Heart left ventricle (tissue), 16 donors: Measurements from ENCODE around the gene EYA4. TPM values are rescaled to one million over a fixed set of nuclear protein-coding genes. Genes with fewer than 3 reads are reported as not detected.
A peak's percentile ranks its signal among the peaks of the same experiment; 100 is the strongest.

Experiments
- ATAC-seq, 4 donors: fragments of 200-7000 bp; cut with Tn5 transposase; one replicate each; pipeline ENCODE4 v1.9.1; 2020 to 2022; ENCODE audit warnings: moderate library complexity in 4 of 4, mild to moderate bottlenecking in 3 of 4, moderate number of reproducible peaks in 1 of 4
- DNase-seq, 5 donors: peaks; one replicate each; pipeline ENCODE4 v3.0.0-alpha.2; 2020
- H3K27ac ChIP-seq, 12 donors: fragments of 200-600 bp; sonication (generic) in 4 of 12; one replicate each; pipeline versions ENCODE4 v1.5.0 to v1.8.0; 2016 to 2022; ENCODE audit warnings: mild to moderate bottlenecking in 2 of 12
- H3K27me3 ChIP-seq, 9 donors: fragments of 200-600 bp; sonication (generic) in 2 of 9; one replicate each; pipeline versions ENCODE4 v1.5.1 to v1.8.0; 2016 to 2022; ENCODE audit warnings: mild to moderate bottlenecking in 3 of 9
- H3K36me3 ChIP-seq, 9 donors: fragments of 200-600 bp; sonication (generic) in 2 of 9; one replicate each; pipeline versions ENCODE4 v1.5.0 to v1.8.0; 2018 to 2022; ENCODE audit warnings: mild to moderate bottlenecking in 2 of 9
- H3K4me1 ChIP-seq, 12 donors: fragments of 200-600 bp; sonication (generic) in 4 of 12; one replicate each; pipeline versions ENCODE4 v1.5.0 to v1.8.0; 2016 to 2022; ENCODE audit warnings: mild to moderate bottlenecking in 3 of 12
- H3K4me3 ChIP-seq, 12 donors: fragments of 200-600 bp; sonication (generic) in 4 of 12; one replicate each; pipeline versions ENCODE4 v1.5.0 to v1.8.0; 2017 to 2022; ENCODE audit warnings: mild to moderate bottlenecking in 9 of 12, moderate library complexity in 4 of 12
- H3K9me3 ChIP-seq, 12 donors: fragments of 200-600 bp; sonication (generic) in 4 of 12; one replicate each; pipeline versions ENCODE4 v1.5.0 to v1.8.0; 2016 to 2022; ENCODE audit warnings: mild to moderate bottlenecking in 1 of 12
- POLR2A ChIP-seq, 2 donors: fragments of 450-650 bp; IDR thresholded peaks; one replicate each; pipeline ENCODE4 v1.6.1; 2017; ENCODE audit warnings: antibody characterized with exemption in 2 of 2, mild to moderate bottlenecking in 2 of 2, moderate library complexity in 2 of 2
- WGBS, 4 donors: extraction: QIAGEN DNeasy Blood & Tissue Kit in 2 of 4; methylation state at CpG; one replicate each; pipeline versions ENCODE4 v1.1.5 to v1.1.7; 2013 to 2018; 5-methylcytosine and 5-hydroxymethylcytosine counted together
- intact Hi-C, 10 donors: fragments of 100-400 bp; cut with DNase I; formaldehyde crosslinking; loops; one replicate each; pipeline versions ENCODE4 v1.11.1 to v1.14.2; 2022
- polyA plus RNA-seq, 2 donors: library from polyadenylated mRNA; stranded (reverse); fragments of 200-250 nt; gene quantifications; one replicate each; pipeline ENCODE4 v1.2.3, GENCODE V29; 2013
- total RNA-seq, 9 donors: library from RNA; depleted of rRNA in 2 of 9; stranded (reverse); fragments of >200 nt in 2 of 9; fragmentation: NEBNext Ultra II Directional in 3 of 9; extraction: Animal tissue kit (Norgen Biotek cat#: 25700) in 3 of 9; gene quantifications; one replicate each; pipeline versions ENCODE4 v1.1.0 to v1.2.4, GENCODE V29; 2016 to 2023
- TF ChIP-seq, protein P1 (sequence below), 12 donors: fragments of 200-600 bp; sonication (generic) in 4 of 12; IDR thresholded peaks; one replicate each; pipeline versions ENCODE4 v1.5.0 to v1.8.0; 2018 to 2022; ENCODE audit warnings: antibody characterized with exemption in 12 of 12, mild to moderate bottlenecking in 5 of 12
- donor health status: ischemic (EF 13 %, LVEDD 7.1; RV severe dilation, severe dysfunction).
- donor health status: healthy with polysubstance abuse.
- donor health status: DM: no; HTN: yes; CAD: no.
- donor health status: DM: no; HTN: no; CAD: no.
- donor health status: ischemic (EF 25% LVEDD 6.9; RV normal size, moderate dysfunction).
- donor health status: ischemic (EF 25% LVEDD 5.7; RV mildly dilated, moderate dysfunction).
- donor health status: healthy.
- donor health status: DM: yes; HTN: yes; CAD: no.
- donor health status: ischemic (EF 35%, LVEDD 5.7; RV mildly dilated, moderate dysfunction).
- donor health status: nonischemic (EF 11% LVEDD 7.7; RV severe dilation, severe dysfunction).
- donor health status: DM: yes; HTN: yes; CAD: no.
- donor health status: PGD.
- donor health status: ischemic (EF 29% LVEDD 5.4; RV normal size, mild dysfunction).
- donor health status: nonischemic (EF 23%, LVEDD 6.1; RV moderate dilation, normal function).

Gene EYA4
- total and polyA plus RNA-seq, 11 donors = 3.6 to 29.6 (median 21.7) TPM

GRCh38 chr6:133555685-133556084, 314.5 kb downstream of the EYA4 start:
- Histone ChIP-seq H3K27ac (no peak overlapping the region), H3K27me3 (no peaks in the 10 kb centered on the region), H3K9me3 (peaks cover 0 to 22% (median 5%) of the 10 kb centered on the region in 12 donors), H3K4me3 (no peak overlapping the region), H3K36me3 (no peaks in the 10 kb centered on the region), H3K4me1 (peaks cover 0 to 16% (median 4%) of the 10 kb centered on the region in 12 donors)
- TF ChIP-seq POLR2A (IDR thresholded peaks at IDR 0.05) = no peak
- TF ChIP-seq, protein P1, sequence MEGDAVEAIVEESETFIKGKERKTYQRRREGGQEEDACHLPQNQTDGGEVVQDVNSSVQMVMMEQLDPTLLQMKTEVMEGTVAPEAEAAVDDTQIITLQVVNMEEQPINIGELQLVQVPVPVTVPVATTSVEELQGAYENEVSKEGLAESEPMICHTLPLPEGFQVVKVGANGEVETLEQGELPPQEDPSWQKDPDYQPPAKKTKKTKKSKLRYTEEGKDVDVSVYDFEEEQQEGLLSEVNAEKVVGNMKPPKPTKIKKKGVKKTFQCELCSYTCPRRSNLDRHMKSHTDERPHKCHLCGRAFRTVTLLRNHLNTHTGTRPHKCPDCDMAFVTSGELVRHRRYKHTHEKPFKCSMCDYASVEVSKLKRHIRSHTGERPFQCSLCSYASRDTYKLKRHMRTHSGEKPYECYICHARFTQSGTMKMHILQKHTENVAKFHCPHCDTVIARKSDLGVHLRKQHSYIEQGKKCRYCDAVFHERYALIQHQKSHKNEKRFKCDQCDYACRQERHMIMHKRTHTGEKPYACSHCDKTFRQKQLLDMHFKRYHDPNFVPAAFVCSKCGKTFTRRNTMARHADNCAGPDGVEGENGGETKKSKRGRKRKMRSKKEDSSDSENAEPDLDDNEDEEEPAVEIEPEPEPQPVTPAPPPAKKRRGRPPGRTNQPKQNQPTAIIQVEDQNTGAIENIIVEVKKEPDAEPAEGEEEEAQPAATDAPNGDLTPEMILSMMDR (IDR thresholded peaks at IDR 0.05) = no peak
- DNase-seq (no peak), ATAC-seq (no peak)
- intact Hi-C loops = loop anchor here in 7 of 10 donors (5.0 to 10.0 kb wide), 7 partner anchors 371 to 1021 kb away; partner anchors contain the start of gene TAAR9 (in 1 of the 7)
- WGBS, 4 donors = 76 to 82% (median 77%) methylated on average over 2 of the region's 2 CpGs

DNA sequence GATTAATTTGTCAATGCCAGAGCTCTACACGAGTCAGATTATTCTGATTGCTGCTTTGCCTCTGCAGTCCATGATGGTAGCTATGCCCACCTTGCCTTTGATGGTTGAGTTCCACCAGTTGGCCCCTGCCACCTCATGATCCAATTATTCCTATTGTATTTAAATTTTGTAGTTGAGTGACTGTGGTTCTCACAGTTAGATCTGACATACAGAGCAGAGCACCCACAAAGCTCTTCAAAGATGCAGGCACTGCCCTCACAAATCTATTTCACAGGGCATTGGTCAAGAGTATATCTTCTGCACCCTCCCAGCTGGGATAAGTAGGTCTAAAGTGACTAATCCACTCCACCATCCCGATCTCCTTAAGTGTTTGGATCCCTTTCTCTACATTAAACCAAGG, 318.8 kb downstream of the EYA4 start:
- Histone ChIP-seq H3K27ac (no peak overlapping the region), H3K4me3 (no peak overlapping the region), H3K4me1 (no peaks in the 10 kb centered on the region), H3K9me3 (peaks cover 0 to 23% (median 5%) of the 10 kb centered on the region in 12 donors), H3K27me3 (no peaks in the 10 kb centered on the region), H3K36me3 (no peaks in the 10 kb centered on the region)
- no peak for DNase-seq
- ATAC-seq = no peak
- intact Hi-C loops = loop anchor here in 9 of 10 donors (5.0 to 10.0 kb wide), 9 partner anchors 275 to 1025 kb away; partner anchors contain the start of gene TAAR9 (in 1 of the 9)
- no peak for TF ChIP-seq POLR2A (IDR thresholded peaks at IDR 0.05)
- TF ChIP-seq, protein P1 (IDR thresholded peaks at IDR 0.05) = no peak
- 75 to 82% (median 81%) methylated on average over 2 of the region's 2 CpGs for WGBS, 4 donors

GRCh38 chr6:133567636-133568035, 326.5 kb downstream of the EYA4 start:
- ATAC-seq (no peak), DNase-seq (no peak)
- Histone ChIP-seq H3K36me3 (no peaks in the 10 kb centered on the region), H3K27me3 (peaks cover 0 to 5% (median 0%) of the 10 kb centered on the region in 9 donors), H3K27ac (no peak overlapping the region), H3K4me1 (peaks cover 0 to 10% (median 0%) of the 10 kb centered on the region in 12 donors), H3K4me3 (no peak overlapping the region), H3K9me3 (no peaks in the 10 kb centered on the region)
- intact Hi-C loops = loop anchor here (2.0 to 10.0 kb wide), 7 partner anchors 265 to 530 kb away; no protein-coding TSS in a partner anchor
- TF ChIP-seq, protein P1 (IDR thresholded peaks at IDR 0.05) = no peak
- TF ChIP-seq POLR2A (IDR thresholded peaks at IDR 0.05) = no peak
- WGBS, 4 donors = 76 to 87% (median 83%) methylated on average over 6 of the region's 6 CpGs

DNA sequence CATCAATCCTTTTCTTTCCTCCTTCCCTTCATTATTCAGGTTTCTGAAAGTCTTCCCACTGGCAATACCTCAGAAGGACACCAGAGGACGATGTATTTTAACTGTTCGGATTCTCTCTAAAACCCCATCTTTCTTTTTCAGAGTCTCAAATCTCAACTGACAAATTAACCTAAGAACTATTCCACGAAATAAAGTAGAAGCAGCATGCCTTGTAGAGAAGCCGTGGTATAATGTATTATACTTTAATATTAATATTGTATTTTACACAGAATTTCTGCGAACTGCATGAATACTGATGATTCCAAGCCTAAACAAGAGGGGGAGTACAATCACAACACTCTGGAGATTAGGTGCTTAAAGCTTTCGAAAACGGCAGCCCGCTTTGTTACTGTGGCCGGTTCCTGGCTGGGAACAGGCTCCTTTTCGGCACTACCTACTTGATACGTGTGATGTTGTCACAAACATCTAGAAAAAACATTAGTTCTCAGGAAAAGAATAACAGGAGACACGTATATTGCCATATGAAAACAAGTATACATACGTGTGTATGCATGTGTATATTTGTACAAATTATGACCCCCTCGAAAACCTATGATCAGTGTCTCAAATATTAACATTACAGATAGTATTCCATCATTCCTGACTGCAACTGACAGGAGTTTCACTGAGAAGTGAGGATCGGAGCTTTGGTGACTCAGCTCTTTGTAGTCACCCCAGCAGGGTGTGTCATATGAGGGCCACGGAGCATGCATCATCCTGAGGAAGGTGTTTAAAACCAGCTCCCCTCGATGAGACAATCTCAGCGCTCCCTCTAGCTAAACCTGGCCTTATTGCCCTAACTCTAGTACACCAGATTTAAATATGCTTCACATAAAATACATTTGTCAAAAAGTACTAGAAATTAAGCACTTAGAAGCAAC, 328.1 kb downstream of the EYA4 start:
- Histone ChIP-seq H3K36me3 (no peaks in the 10 kb centered on the region), H3K27me3 (peaks cover 0 to 5% (median 0%) of the 10 kb centered on the region in 9 donors), H3K9me3 (no peaks in the 10 kb centered on the region), H3K4me3 (peak overlapping the region in 11 of 12 donors; percentile 0 to 56 (median 44)), H3K4me1 (peaks cover 0 to 10% (median 0%) of the 10 kb centered on the region in 12 donors), H3K27ac (peak overlapping the region in 5 of 12 donors; percentile 6 to 43 (median 28))
- no peak for TF ChIP-seq POLR2A (IDR thresholded peaks at IDR 0.05)
- TF ChIP-seq, protein P1 (IDR thresholded peaks at IDR 0.05) = peak; percentile 74 to 91 (median 83)
- ATAC-seq = peak; percentile 66 to 89 (median 77)
- 6 to 11% (median 7%) methylated on average over 18 of the region's 18 CpGs for WGBS, 4 donors
- intact Hi-C loops = loop anchor here (1.0 to 10.0 kb wide), 8 partner anchors 263 to 528 kb away; no protein-coding TSS in a partner anchor
- peak in 3 of 5 donors; percentile 8 to 42 (median 26) for DNase-seq
